Loucy (cell line): ENCODE results near the gene APBB2.

Experiments
- EZH2phosphoT487 ChIP-seq: fragments of 200-600 bp; IDR thresholded peaks from 2 replicates; pipeline ENCODE4 v1.6.1; 2018; ENCODE audit warnings: antibody characterized with exemption, mild to moderate bottlenecking, moderate library complexity, borderline replicate concordance
- TF ChIP-seq, protein P1 (sequence below): fragments of 200-600 bp; sonication (generic); conservative IDR thresholded peaks from 2 replicates; pipeline ENCODE4 v1.5.1; 2014; ENCODE audit warnings: mild to moderate bottlenecking, antibody characterized with exemption, low read length

DNA sequence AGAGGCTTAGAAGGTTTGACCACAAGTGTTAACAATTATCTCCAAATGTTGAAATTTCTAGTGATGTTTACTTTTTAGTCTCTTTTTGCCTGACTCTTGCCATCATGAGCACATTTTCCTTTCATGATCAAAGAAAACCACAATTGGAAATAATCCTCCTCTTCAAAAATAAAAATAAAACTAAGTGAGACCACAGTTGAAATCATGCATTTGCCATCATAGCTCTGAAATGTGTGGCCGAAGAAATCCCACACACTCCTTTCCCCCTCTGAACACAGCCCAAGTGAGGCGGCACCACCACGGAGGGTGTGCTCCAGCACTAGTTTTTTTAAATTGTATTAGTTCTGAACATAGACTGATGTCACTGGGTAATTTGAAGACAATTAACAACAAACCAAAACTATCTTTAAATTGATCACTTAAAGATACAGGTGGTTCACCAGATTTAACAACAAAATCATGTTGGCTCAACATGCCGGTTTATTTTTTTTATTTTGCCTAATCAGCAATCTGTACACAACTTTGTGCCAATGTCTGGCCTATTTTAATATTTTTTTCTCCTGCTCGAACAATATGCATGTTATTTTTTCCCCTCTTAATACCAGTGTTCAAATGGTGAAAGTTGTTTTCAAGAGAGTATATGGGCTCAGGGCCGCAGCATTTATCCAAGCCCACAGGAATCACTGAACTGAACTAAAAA lies 17.6 kb downstream of the APBB2 start:
- TF ChIP-seq, protein P1, sequence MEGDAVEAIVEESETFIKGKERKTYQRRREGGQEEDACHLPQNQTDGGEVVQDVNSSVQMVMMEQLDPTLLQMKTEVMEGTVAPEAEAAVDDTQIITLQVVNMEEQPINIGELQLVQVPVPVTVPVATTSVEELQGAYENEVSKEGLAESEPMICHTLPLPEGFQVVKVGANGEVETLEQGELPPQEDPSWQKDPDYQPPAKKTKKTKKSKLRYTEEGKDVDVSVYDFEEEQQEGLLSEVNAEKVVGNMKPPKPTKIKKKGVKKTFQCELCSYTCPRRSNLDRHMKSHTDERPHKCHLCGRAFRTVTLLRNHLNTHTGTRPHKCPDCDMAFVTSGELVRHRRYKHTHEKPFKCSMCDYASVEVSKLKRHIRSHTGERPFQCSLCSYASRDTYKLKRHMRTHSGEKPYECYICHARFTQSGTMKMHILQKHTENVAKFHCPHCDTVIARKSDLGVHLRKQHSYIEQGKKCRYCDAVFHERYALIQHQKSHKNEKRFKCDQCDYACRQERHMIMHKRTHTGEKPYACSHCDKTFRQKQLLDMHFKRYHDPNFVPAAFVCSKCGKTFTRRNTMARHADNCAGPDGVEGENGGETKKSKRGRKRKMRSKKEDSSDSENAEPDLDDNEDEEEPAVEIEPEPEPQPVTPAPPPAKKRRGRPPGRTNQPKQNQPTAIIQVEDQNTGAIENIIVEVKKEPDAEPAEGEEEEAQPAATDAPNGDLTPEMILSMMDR = no peak
- TF ChIP-seq EZH2phosphoT487 = no peak
